Naive thymus-derived CD4-positive, alpha-beta T cell (primary cell): ENCODE results near the gene SYT14. TPM values are rescaled to one million over a fixed set of nuclear protein-coding genes. Genes with fewer than 3 reads are reported as not detected.
"Not testable (repeated sequence)": the region's sequence is repeated elsewhere in the genome, so short reads cannot be mapped to it uniquely, and the experiment has no call there.

Experiments used
- ATAC-seq: fragments of 150-1000 bp; cut with Tn5 transposase; 2 replicates; pipeline ENCODE4 v1.10.0; 2021; ENCODE audit warnings: mild to moderate bottlenecking, moderate library complexity
- CTCF ChIA-PET: fragments of 350-600 bp; sonication (Branson Sonifier 250); formaldehyde crosslinking; loops from one replicate; lab custom pipeline; 2021; ENCODE audit warnings: antibody characterized with exemption; lab: Charles Lee
- POLR2A ChIA-PET: fragments of 350-600 bp; sonication (Branson Sonifier 250); formaldehyde crosslinking; loops from one replicate; lab custom pipeline; 2021; ENCODE audit warnings: antibody characterized with exemption, inconsistent platforms; lab: Charles Lee
- DNase-seq, 9 donors: peaks; one replicate each; pipeline versions ENCODE4 v3.0.0 to v3.0.0-alpha.2; 2020 to 2022; ENCODE audit warnings: mixed read lengths in 1 of 9
- H3K27ac ChIP-seq: one replicate; pipeline ENCODE4 v1.7.0; 2013; ENCODE audit warnings: mild to moderate bottlenecking, low read depth, low read length, moderate library complexity
- H3K27me3 ChIP-seq, 2 donors: one replicate each; pipeline ENCODE4 v1.7.0; 2013; ENCODE audit warnings: low read length in 2 of 2, mild to moderate bottlenecking in 2 of 2, moderate library complexity in 2 of 2; ENCODE audit not compliant: control insufficient read depth in 2 of 2, insufficient read depth in 2 of 2
- H3K36me3 ChIP-seq, 3 experiments: 1 replicate in 2 of 3; 2 replicates in 1 of 3; pipeline ENCODE4 v1.7.0; 2013; ENCODE audit warnings: low read length in 3 of 3, mild to moderate bottlenecking in 3 of 3, moderate library complexity in 1 of 3; ENCODE audit not compliant: insufficient read depth in 3 of 3, control insufficient read depth in 2 of 3
- H3K4me1 ChIP-seq, 2 donors: one replicate each; pipeline ENCODE4 v1.7.0; 2013; ENCODE audit warnings: low read length in 2 of 2, mild to moderate bottlenecking in 2 of 2, moderate library complexity in 1 of 2; ENCODE audit not compliant: control insufficient read depth in 2 of 2, insufficient read depth in 2 of 2
- H3K4me3 ChIP-seq: 2 replicates; pipeline ENCODE4 v1.7.0; 2013; ENCODE audit warnings: mild to moderate bottlenecking, low read length
- H3K9me3 ChIP-seq, 3 experiments: 1 replicate in 2 of 3; 2 replicates in 1 of 3; pipeline ENCODE4 v1.7.0; 2013; ENCODE audit warnings: low read length in 3 of 3; ENCODE audit not compliant: control insufficient read depth in 2 of 3
- H3K27ac Mint-ChIP-seq, 9 donors: one replicate each; pipeline ENCODE4 v1.8.0; 2020 to 2022; ENCODE audit warnings: mixed read lengths in 9 of 9, mild to moderate bottlenecking in 8 of 9, moderate library complexity in 5 of 9, inconsistent platforms in 2 of 9
- H3K27me3 Mint-ChIP-seq, 5 donors: one replicate each; pipeline ENCODE4 v1.8.0; 2021 to 2022; ENCODE audit warnings: mixed read lengths in 5 of 5, mild to moderate bottlenecking in 1 of 5
- H3K36me3 Mint-ChIP-seq, 5 donors: one replicate each; pipeline ENCODE4 v1.8.0; 2020 to 2022; ENCODE audit warnings: mixed read lengths in 5 of 5, mild to moderate bottlenecking in 3 of 5, inconsistent platforms in 1 of 5
- H3K4me1 Mint-ChIP-seq, 7 donors: one replicate each; pipeline ENCODE4 v1.8.0; 2020 to 2022; ENCODE audit warnings: mixed read lengths in 7 of 7, mild to moderate bottlenecking in 3 of 7, inconsistent platforms in 1 of 7
- H3K4me3 Mint-ChIP-seq, 10 donors: one replicate each; pipeline ENCODE4 v1.8.0; 2020 to 2022; ENCODE audit warnings: mild to moderate bottlenecking in 10 of 10, mixed read lengths in 10 of 10, moderate library complexity in 6 of 10, inconsistent platforms in 2 of 10
- H3K9me3 Mint-ChIP-seq, 11 donors: one replicate each; pipeline ENCODE4 v1.8.0; 2020 to 2022; ENCODE audit warnings: mixed read lengths in 11 of 11, mild to moderate bottlenecking in 4 of 11, inconsistent platforms in 1 of 11, moderate library complexity in 1 of 11
- intact Hi-C, 2 donors: fragments of 100-400 bp; cut with micrococcal nuclease; formaldehyde crosslinking; loops; one replicate each; pipeline ENCODE4 v1.15.1; 2023
- polyA plus RNA-seq, 2 donors: library from polyadenylated mRNA; unstranded; fragments of 300-500 nt; fragmentation: Illumina TruSeq; gene quantifications; one replicate each; pipeline ENCODE4 v1.2.3, GENCODE V29; 2021
- total RNA-seq, 6 experiments: library from RNA in 5 of 6; stranded (reverse) in 5 of 6; gene quantifications; 1 replicate in 5 of 6; 2 replicates in 1 of 6; pipeline ENCODE4 v1.2.3 and lab custom pipeline; 2021 to 2026

Gene SYT14
- total and polyA plus RNA-seq, 7 experiments from 2014 or later, result not detected

DNA sequence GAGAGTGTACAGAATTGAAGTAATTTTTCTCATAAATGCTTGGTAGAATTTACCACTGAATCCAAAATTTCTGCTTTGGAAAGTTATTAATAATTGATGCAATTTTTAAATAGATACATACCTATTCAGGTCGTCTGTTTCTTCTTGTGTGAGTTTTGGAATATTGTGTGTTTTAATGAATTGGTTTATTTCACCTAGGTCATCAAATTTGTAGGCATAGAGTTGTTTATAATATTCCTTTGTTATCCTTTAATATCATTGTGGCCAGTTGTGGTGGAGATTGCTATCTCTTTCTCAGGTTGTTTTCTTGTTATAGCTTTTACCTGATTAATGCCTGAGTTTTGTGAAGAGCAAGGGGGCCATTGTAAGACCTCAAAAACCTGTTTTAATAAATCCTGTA lies 93.5 kb downstream of the SYT14 start:
- CTCF ChIA-PET, result no interaction called here

DNA sequence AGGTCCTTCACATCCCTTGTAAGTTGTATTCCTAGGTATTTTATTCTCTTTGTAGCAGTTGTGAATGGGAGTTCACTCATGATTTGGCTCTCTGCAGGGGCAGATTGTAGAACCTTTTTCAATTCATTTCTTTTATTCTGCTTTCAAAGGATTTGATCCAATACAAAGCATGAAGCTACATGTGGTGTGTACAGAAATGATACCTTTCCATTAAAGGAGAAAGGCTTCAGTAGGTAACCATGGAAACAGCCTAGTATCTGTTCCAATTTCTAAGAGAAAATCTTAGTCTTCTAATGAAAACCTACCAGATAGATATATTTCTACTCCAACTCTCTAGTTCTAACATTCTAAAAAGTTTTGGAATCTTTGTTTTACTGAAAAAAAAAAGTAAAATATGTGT lies 105.0 kb downstream of the SYT14 start:
- intact Hi-C loops, result no loop called here
- Mint-ChIP-seq H3K27ac (no peak overlapping the region), H3K4me1 (no peaks in the 10 kb centered on the region), H3K9me3 (peaks cover 0 to 28% (median 9%) of the 10 kb centered on the region in 11 donors), H3K27me3 (peaks cover 0 to 8% (median 3%) of the 10 kb centered on the region in 5 donors), H3K36me3 (no peaks in the 10 kb centered on the region), H3K4me3 (no peak overlapping the region)
- Histone ChIP-seq H3K4me1 (no peaks in the 10 kb centered on the region), H3K36me3 (no peaks in the 10 kb centered on the region), H3K9me3 (peaks cover 0 to 4% (median 0%) of the 10 kb centered on the region in 3 experiments), H3K27ac (no peak overlapping the region), H3K4me3 (no peak overlapping the region), H3K27me3 (no peaks in the 10 kb centered on the region)
- ATAC-seq (no peak), DNase-seq (no peak)
- ChIA-PET POLR2A (no interaction called here), CTCF (no interaction called here)

More for the DNA sequence above, 93.5 kb downstream of the SYT14 start:
- Histone ChIP-seq H3K9me3 (no peaks in the 10 kb centered on the region), H3K4me3 (no peak overlapping the region), H3K27ac (no peak overlapping the region), H3K4me1 (no peaks in the 10 kb centered on the region), H3K36me3 (no peaks in the 10 kb centered on the region), H3K27me3 (no peaks in the 10 kb centered on the region)
- DNase-seq (no peak), ATAC-seq (no peak)
- POLR2A ChIA-PET, result no interaction called here
- intact Hi-C loops, result no loop called here
- H3K9me3 Mint-ChIP-seq, result peaks cover 0 to 14% (median 6%) of the 10 kb centered on the region in 11 donors
- no peak overlapping the region for H3K27ac Mint-ChIP-seq
- no peak overlapping the region for H3K4me3 Mint-ChIP-seq
- peaks cover 0 to 3% (median 0%) of the 10 kb centered on the region in 5 donors for H3K36me3 Mint-ChIP-seq
- no peaks in the 10 kb centered on the region for H3K4me1 Mint-ChIP-seq
- H3K27me3 Mint-ChIP-seq, result peaks cover 2 to 29% (median 25%) of the 10 kb centered on the region in 5 donors

DNA sequence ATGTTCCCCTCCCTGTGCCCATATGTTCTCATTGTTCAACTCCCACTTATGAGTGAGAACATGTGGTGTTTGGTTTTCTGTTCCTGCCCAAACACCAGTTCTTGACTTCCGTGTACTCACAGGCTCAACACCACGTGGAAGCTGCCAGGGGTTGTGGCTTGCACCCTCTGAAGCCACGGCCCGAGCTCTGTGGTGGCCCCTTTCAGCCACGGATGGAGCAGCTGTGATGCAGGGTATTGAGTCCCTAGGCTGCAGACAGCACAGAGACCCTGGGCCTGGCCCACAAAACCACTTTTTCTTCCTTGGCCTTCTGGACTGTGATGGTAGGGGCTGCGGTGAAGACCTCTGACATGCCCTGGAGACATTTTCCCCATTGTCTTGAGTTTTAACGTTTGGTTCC lies 111.6 kb downstream of the SYT14 start:
- DNase-seq (no peak), ATAC-seq (no peak)
- Histone ChIP-seq H3K9me3 (no peaks in the 10 kb centered on the region), H3K27me3 (no peaks in the 10 kb centered on the region), H3K36me3 (no peaks in the 10 kb centered on the region), H3K4me3 (no peak overlapping the region), H3K4me1 (no peaks in the 10 kb centered on the region), H3K27ac (no peak overlapping the region)
- Mint-ChIP-seq H3K36me3 (peaks cover 0 to 5% (median 0%) of the 10 kb centered on the region in 5 donors), H3K4me3 (no peak overlapping the region), H3K9me3 (peaks cover 0 to 32% (median 4%) of the 10 kb centered on the region in 11 donors), H3K27ac (no peak overlapping the region), H3K4me1 (no peaks in the 10 kb centered on the region), H3K27me3 (peaks cover 0 to 13% (median 4%) of the 10 kb centered on the region in 5 donors)
- intact Hi-C loops, result no loop called here
- POLR2A ChIA-PET, result no interaction called here
- CTCF ChIA-PET, result no interaction called here

GRCh38 chr1:210050491-210050890 lies 112.5 kb downstream of the SYT14 start:
- H3K27ac Mint-ChIP-seq, ATAC-seq, H3K27me3 ChIP-seq, POLR2A ChIA-PET, H3K4me1 Mint-ChIP-seq, H3K4me3 ChIP-seq, H3K9me3 ChIP-seq, DNase-seq, H3K36me3 ChIP-seq, H3K27ac ChIP-seq, H3K4me3 Mint-ChIP-seq, H3K4me1 ChIP-seq, CTCF ChIA-PET, H3K36me3 Mint-ChIP-seq, intact Hi-C loops: not testable (repeated sequence)
- H3K27me3 Mint-ChIP-seq, result peaks cover 0 to 13% (median 4%) of the 10 kb centered on the region in 5 donors
- peaks cover 0 to 32% (median 4%) of the 10 kb centered on the region in 11 donors for H3K9me3 Mint-ChIP-seq

DNA sequence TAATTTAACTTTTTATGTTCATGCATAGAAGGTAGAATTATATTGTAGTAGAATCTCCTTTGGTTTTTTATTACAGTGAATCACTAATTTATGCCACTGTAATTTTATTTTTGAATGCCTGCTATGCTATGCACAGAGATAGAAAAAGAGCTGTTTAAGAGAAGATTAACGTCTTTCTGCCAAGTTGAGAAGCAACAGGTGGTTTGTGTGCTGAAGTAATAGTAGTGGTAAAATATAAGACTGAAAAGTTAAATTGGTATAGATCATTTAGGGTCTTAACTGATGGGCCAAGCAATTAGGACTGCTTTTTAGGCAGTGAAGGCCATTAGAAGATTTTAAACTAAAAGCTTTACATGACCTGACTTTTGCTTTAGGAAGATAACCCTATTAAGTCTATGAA lies 115.1 kb downstream of the SYT14 start:
- H3K4me1 Mint-ChIP-seq, result no peaks in the 10 kb centered on the region
- H3K9me3 ChIP-seq, result no peaks in the 10 kb centered on the region
- POLR2A ChIA-PET, result no interaction called here

DNA sequence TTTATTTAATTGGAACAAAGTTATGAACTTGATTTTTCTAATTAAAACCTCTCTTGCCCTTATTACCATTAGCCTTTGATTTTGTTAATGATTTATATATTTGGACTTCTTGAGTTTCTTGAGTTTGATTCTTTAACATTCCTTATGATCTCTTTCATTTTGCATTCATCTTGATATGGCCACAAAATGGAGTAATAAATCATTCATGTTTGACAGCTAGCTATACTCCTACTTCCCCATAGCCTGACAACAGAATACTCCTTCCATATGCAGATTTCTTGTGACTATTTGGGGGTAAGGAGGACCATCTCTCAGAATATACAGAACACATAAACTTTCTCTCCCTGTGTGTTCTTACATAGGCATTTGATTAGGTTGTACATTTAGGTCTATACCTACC lies 119.6 kb downstream of the SYT14 start:
- CTCF ChIA-PET, result no interaction called here

More for the DNA sequence above, 115.1 kb downstream of the SYT14 start:
- intact Hi-C loops, result no loop called here
- Mint-ChIP-seq H3K27me3 (peaks cover 4 to 21% (median 10%) of the 10 kb centered on the region in 5 donors), H3K27ac (no peak overlapping the region), H3K4me3 (no peak overlapping the region), H3K9me3 (peaks cover 0 to 30% (median 4%) of the 10 kb centered on the region in 11 donors), H3K36me3 (peaks cover 0 to 5% (median 0%) of the 10 kb centered on the region in 5 donors)
- Histone ChIP-seq H3K36me3 (no peaks in the 10 kb centered on the region), H3K27ac (no peak overlapping the region), H3K4me1 (no peaks in the 10 kb centered on the region), H3K4me3 (no peak overlapping the region), H3K27me3 (no peaks in the 10 kb centered on the region)
- ATAC-seq, result no peak
- CTCF ChIA-PET, result no interaction called here
- no peak for DNase-seq

DNA sequence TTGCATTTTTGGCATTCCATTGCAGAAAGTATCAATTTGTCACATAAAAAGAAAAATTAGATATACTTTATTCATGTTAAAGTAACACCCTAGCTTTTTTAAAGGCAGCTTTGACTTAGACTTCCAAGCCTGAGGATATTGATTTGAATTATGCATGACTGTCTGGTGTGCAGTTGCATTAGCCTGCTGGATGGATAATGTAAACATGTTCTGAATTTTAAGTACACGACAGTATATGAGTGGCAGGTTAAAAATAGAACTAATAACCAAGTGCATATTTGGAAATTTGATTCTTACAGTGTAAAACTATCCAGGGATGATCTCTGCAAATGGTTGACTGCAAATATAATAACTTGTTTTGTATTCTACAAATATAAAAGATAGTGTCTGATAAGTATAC lies 124.0 kb downstream of the SYT14 start:
- DNase-seq, result no peak

More for the DNA sequence above, 119.6 kb downstream of the SYT14 start:
- Mint-ChIP-seq H3K4me3 (no peak overlapping the region), H3K27ac (no peak overlapping the region), H3K27me3 (peaks cover 4 to 12% (median 8%) of the 10 kb centered on the region in 5 donors), H3K4me1 (no peaks in the 10 kb centered on the region), H3K9me3 (no peaks in the 10 kb centered on the region), H3K36me3 (no peaks in the 10 kb centered on the region)
- ATAC-seq, result no peak
- no peak for DNase-seq
- Histone ChIP-seq H3K27ac (no peak overlapping the region), H3K36me3 (no peaks in the 10 kb centered on the region), H3K27me3 (no peaks in the 10 kb centered on the region), H3K4me3 (no peak overlapping the region), H3K4me1 (no peaks in the 10 kb centered on the region), H3K9me3 (no peaks in the 10 kb centered on the region)
- intact Hi-C loops, result no loop called here
- POLR2A ChIA-PET, result no interaction called here

More for the DNA sequence above, 124.0 kb downstream of the SYT14 start:
- Histone ChIP-seq H3K27ac (no peak overlapping the region), H3K4me1 (no peaks in the 10 kb centered on the region), H3K27me3 (no peaks in the 10 kb centered on the region), H3K9me3 (no peaks in the 10 kb centered on the region), H3K36me3 (no peaks in the 10 kb centered on the region), H3K4me3 (no peak overlapping the region)
- ChIA-PET CTCF (no interaction called here), POLR2A (no interaction called here)
- H3K36me3 Mint-ChIP-seq, result no peaks in the 10 kb centered on the region
- H3K4me3 Mint-ChIP-seq, result no peak overlapping the region
- H3K4me1 Mint-ChIP-seq, result no peaks in the 10 kb centered on the region
- ATAC-seq, result no peak
- H3K9me3 Mint-ChIP-seq, result peaks cover 0 to 5% (median 2%) of the 10 kb centered on the region in 11 donors
- H3K27ac Mint-ChIP-seq, result no peak overlapping the region
- intact Hi-C loops, result no loop called here
- peaks cover 0 to 11% (median 4%) of the 10 kb centered on the region in 5 donors for H3K27me3 Mint-ChIP-seq
